Hematopoietic multipotent progenitor cell treated with erythropoietin and hydrocortisone succinate and interleukin-3 and kit ligand, for 6 days (in vitro differentiated cells): ENCODE data around the gene TMCC2.
"Not testable (repeated sequence)": the region's sequence is repeated elsewhere in the genome, so short reads cannot be mapped to it uniquely, and the experiment has no call there.

Source experiments
- DNase-seq: peaks from one replicate; pipeline ENCODE4 v3.0.0-alpha.2; 2015

The TMCC2 gene

DNA sequence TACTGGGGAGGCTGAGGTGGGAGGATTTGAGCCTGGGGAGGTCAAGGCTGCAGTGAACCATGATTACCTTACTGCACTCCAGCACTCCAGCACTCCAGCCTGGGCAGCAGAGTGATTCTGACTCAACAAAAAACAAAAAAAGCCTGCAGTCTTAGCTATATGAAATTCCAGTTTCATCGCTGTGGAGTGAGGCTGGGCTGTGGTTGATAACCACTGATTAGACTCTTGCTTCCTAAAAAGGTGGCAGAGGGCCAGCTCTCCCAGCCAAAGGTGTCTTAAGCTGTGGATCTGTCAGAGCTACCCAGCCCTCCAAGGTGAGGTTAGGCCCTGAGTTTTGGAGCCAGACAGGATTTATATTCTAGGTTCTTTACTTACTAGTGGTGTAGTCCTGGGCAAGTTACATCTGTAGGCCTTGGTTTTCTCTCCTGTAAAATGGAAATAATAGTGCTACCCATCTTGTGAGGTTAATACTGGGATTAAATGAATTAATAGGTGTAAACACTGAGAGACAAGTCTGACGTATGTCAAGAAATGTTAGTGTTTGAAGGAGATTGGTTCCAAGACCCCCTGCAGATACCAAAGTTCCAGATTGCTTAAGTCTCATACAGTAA is 35.9 kb downstream of the TMCC2 start:
- peak; percentile 70 for DNase-seq

- no peak for DNase-seq
These were observed 39.0 kb downstream of the TMCC2 start for GRCh38 chr1:205266611-205267305.

GRCh38 chr1:205267306-205267902 is 39.7 kb downstream of the TMCC2 start:
- DNase-seq: peak; percentile 92

GRCh38 chr1:205268846-205269680 is 41.3 kb downstream of the TMCC2 start:
- DNase-seq: no peak

DNA sequence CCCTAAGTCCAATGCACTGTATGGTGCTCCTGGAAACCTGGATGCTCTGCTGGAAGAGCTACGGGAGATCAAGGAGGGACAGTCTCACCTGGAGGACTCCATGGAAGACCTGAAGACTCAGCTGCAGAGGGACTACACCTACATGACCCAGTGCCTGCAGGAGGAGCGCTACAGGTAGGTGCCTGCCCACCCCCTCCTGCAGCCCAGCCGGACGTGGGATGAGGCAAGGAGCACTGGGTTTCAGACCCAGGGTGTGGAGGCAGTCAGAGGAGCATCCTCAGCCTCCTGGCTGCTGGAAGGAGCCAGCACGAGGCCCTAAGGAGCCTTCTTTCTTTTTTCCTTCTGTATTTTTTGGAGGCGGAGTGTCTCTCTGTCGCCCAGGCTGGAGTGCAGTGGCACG is 42.0 kb downstream of the TMCC2 start:
- no peak for DNase-seq

DNA sequence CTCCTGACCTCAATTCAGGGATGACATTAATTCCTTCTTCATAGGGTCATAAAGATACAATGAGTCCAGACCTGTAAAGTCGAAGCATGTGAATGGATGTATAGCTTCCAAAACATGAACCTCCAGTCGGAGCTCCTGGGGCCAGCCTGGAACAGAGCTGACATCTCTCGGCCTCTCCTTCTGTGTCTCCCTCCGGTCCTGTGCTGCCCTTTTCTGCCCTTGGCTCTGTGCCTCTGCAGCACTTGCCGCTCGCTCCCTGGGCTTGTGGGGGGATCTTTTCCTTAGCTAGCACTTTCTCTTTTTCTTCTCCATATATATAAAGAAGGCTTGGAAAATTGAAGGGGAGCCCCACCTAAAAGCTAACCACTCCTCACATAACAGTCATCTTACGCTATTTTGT is 42.5 kb downstream of the TMCC2 start:
- DNase-seq: no peak

DNA sequence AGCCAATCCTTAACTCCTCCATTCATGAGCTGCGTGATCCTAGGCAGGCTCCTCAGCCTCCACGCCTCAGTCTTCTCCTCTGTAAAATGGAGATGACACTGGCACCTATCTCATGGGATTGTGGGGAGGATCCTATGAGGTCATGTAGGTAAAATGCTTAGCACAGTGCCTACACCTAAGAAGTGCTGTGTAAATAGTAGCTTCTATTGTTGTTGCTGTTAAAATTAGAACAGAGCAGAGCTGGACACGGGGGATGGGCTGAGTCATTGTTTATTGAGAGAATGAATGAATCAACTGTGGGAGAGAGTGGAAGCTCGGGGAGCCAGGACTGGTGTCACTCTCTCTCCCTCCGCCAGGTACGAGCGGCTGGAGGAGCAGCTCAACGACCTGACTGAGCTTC is 43.0 kb downstream of the TMCC2 start:
- DNase-seq: no peak

DNA sequence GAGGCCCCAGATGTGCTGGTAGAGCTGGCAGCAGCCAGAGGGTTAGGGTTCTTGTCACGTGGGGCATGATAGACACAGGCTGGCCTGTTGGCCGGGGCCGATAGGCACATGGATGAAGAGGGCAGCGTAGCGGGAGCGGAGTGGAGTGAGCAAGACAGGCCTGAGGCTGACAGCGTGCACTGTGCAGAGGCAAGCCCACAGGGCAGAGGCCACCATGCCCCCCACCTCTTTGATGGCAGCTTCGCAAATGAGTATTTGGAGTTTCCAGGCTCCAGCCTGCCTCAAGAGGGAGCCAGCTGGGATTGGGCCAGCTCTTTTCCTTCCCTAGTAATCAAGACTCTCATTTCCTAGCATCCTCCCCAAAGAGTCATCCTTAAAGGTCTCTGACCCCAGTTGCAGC is 43.5 kb downstream of the TMCC2 start:
- DNase-seq: no peak

- no peak for DNase-seq
These were observed 44.0 kb downstream of the TMCC2 start for GRCh38 chr1:205271745-205272144.

- DNase-seq: peak; percentile 53
These were observed 44.8 kb downstream of the TMCC2 start for GRCh38 chr1:205272536-205272935.

- DNase-seq: peak; percentile 88
These were observed 45.8 kb downstream of the TMCC2 start for GRCh38 chr1:205273551-205273982.

DNA sequence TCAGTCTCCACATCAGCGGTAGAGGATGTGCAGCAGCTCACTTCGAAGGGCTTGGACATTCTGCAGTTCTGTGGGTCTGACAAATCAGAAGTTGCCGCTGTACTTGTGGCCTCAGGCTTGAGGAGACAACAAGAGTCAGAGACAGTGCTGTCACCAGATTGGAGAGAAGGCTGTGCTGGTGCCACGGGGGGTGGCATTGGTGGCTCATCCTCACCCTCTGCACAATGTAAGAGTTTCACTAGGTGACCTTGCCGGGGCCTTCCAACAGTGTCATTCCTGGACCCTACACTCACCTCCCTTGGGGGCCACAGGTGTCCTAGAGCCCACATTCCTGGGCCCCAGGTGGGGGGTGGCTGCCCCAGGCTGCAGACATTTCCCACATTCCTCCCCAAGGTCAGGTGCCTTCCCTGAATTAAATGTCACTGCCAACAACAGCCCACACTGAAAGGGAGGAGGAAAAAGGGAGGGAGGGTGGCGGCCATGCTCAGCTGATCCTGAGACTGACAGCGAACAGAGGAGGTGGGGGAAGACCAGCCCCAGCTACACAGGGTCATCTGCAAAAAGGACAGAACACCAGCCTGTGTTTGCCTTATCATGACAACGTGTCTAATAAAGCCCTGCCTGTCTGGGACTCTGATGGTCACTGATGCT is 46.4 kb downstream of the TMCC2 start:
- no peak for DNase-seq

DNA sequence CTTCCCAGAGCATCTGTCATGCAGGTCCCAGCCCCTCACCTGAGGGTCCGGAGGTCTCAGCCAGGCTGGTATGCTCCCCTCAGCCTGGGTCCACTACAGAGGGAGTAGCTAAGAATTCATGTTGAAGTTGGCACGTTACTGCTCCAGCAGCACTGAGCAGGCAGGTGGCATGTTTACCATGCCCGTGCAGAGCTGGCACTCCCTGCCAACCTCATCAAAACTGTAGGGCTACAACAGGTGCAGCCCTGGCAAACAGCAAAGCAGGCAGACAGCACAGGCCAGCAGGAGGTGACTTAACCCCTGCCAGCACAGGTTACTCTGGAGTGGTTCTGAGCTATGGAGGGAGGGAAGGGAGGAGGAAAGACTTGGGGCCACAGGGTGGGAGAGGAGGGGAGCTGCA is 47.4 kb downstream of the TMCC2 start:
- DNase-seq: no peak

DNA sequence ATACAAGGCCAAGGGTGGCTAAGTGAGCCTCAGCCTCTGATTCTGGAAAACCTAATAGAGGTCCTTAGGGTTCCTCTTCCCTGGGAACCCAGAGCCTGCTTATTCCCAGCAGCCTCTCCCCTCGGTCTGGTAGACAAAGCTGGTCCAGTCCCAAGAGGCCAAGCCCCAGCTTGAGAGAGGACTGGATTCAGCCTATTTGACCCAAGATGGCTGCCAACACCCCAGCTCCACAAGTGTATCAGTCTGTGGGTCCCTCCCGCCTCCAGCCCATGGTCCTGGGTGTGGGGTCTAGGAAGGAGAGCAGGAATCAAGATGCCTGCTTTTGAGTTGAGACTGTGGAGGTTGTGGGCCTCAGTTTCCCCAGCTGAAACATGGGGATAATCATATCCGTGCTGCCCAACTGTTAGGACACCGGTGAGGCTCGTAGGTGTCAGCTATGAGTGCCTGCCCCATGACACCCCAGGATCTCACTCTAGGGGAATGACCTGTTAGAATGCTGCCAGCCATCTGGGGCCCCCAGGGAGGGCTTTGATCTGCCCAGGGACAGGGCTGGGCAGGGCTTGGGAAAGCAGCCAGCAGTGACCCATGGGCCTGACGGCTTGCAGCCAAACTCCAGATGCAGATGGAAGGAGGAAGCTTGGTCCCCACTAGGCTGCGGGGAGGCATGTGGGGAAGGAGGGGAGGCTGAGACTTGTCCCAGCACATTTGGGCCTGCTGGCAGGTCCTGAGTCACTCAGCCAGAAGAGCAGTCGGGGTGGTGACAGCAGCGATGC is 48.4 kb downstream of the TMCC2 start:
- no peak for DNase-seq

- no peak for DNase-seq
These were observed 48.9 kb downstream of the TMCC2 start for GRCh38 chr1:205276689-205277065.

DNA sequence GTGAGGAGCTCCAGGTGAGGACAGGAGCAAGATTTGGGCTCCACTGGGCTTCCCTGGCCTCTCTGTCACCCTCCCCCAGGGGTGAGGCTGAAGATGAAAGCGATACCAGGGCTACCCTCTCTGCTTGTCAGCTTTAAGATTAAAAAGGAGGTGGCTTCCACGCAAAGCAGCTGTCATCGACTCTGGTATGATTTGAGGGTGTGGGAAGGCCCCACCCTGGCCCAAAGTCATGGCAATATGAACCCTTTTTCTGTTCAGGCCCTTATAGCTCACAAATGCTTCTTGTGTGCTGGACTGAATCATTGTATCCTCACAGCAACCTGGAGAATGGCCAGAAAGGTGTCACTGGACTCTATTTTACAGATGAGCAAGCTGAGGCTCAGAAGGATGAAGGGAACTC is 52.2 kb downstream of the TMCC2 start:
- no peak for DNase-seq

DNA sequence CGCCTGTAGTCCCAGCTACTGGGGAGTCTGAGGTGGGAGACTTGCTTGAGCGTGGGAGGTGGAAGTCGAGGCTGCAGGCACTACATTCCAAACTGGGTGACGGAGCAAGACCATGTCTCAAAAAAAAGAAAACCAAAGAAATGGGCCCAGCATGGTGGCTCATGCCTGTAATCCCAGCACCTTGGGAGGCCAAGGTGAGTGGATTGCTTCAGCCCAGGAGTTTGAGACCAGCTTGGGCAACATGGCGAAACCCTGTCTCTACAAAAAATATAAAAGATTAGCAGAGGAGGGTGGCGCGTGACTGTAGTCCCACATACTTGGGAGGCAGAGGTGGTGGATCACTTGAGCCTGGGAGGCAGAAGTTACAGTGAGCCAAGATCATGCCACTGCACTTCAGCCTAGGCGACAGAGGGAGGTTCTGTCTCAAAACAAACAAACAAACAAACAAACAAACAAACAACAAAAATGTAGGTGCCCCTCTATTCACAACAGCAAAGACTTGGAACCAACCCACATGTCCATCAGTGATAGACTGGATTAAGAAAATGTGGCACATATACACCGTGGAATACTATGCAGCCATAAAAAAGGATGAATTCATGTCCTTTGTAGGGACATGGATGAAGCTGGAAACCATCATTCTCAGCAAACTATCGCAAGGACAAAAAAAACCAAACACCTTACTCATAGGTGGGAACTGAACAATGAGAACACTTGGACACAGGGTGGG is 53.1 kb downstream of the TMCC2 start:
- DNase-seq: not testable (repeated sequence)

GRCh38 chr1:205283270-205284147 is 55.8 kb downstream of the TMCC2 start:
- no peak for DNase-seq

GRCh38 chr1:205284420-205285144 is 56.8 kb downstream of the TMCC2 start:
- peak; percentile 80 for DNase-seq
